Natural killer cell (primary cell): ENCODE results near the gene RCN2. TPM values are rescaled to one million over a fixed set of nuclear protein-coding genes. Genes with fewer than 3 reads are reported as not detected.
"Not testable (repeated sequence)": the region's sequence is repeated elsewhere in the genome, so short reads cannot be mapped to it uniquely, and the experiment has no call there.

ENCODE experiments used
- ATAC-seq, 3 donors: fragments of 150-1000 bp in 2 of 3; fragments of 200-7000 bp in 1 of 3; cut with Tn5 transposase; 1 replicate in 1 of 3; 2 replicates in 2 of 3; pipeline ENCODE4 v1.10.0; 2021; ENCODE audit warnings: mild to moderate bottlenecking in 2 of 3, moderate library complexity in 2 of 3
- DNase-seq, 2 donors: peaks; one replicate each; pipeline versions ENCODE4 v3.0.0 to v3.0.0-alpha.2; 2013 to 2021; ENCODE audit warnings: mixed read lengths in 1 of 2
- H3K27ac ChIP-seq: one replicate; pipeline ENCODE4 v1.5.1; 2013; ENCODE audit warnings: mild to moderate bottlenecking, low read length
- H3K27me3 ChIP-seq: one replicate; pipeline ENCODE4 v1.6.1; 2013; ENCODE audit warnings: low read length; ENCODE audit not compliant: control insufficient read depth, insufficient read depth
- H3K36me3 ChIP-seq: one replicate; pipeline ENCODE4 v1.6.1; 2013; ENCODE audit warnings: low read length; ENCODE audit not compliant: control insufficient read depth, insufficient read depth
- H3K4me1 ChIP-seq: one replicate; pipeline ENCODE4 v1.6.1; 2013; ENCODE audit warnings: low read length; ENCODE audit not compliant: control insufficient read depth, insufficient read depth
- H3K4me3 ChIP-seq: one replicate; pipeline ENCODE4 v1.5.1; 2013; ENCODE audit warnings: low read length
- H3K9me3 ChIP-seq: one replicate; pipeline ENCODE4 v1.6.1; 2013; ENCODE audit warnings: low read length; ENCODE audit not compliant: control insufficient read depth, insufficient read depth
- H3K27ac Mint-ChIP-seq, 2 donors: one replicate each; pipeline ENCODE4 v1.8.0; 2022; ENCODE audit warnings: mild to moderate bottlenecking in 2 of 2, mixed read lengths in 2 of 2, moderate library complexity in 1 of 2
- H3K27me3 Mint-ChIP-seq, 2 donors: one replicate each; pipeline ENCODE4 v1.8.0; 2022; ENCODE audit warnings: low read depth in 2 of 2, mixed read lengths in 2 of 2
- H3K36me3 Mint-ChIP-seq: one replicate; pipeline ENCODE4 v1.8.0; 2022; ENCODE audit warnings: mixed read lengths
- H3K4me1 Mint-ChIP-seq, 2 donors: one replicate each; pipeline ENCODE4 v1.8.0; 2022; ENCODE audit warnings: mixed read lengths in 2 of 2
- H3K4me3 Mint-ChIP-seq: one replicate; pipeline ENCODE4 v1.8.0; 2022; ENCODE audit warnings: mild to moderate bottlenecking, moderate library complexity, mixed read lengths
- H3K9me3 Mint-ChIP-seq, 2 donors: one replicate each; pipeline ENCODE4 v1.8.0; 2022; ENCODE audit warnings: mixed read lengths in 2 of 2
- WGBS: methylation state at CpG from one replicate; pipeline ENCODE4 v1.1.7; 2013; ENCODE audit warnings: missing lambda C conversion rate; ENCODE audit not compliant: insufficient coverage; 5-methylcytosine and 5-hydroxymethylcytosine counted together
- intact Hi-C: fragments of 100-400 bp; cut with micrococcal nuclease; formaldehyde crosslinking; loops from one replicate; pipeline ENCODE4 v1.14.2; 2022
- total RNA-seq, 4 donors: library from RNA; stranded (reverse); fragments of 120-200 nt in 1 of 4; gene quantifications; one replicate each; pipeline versions ENCODE4 v1.2.3 to v1.2.4, GENCODE V29; 2013 to 2022
- TF ChIP-seq, protein P1 (sequence below): fragments of 200-600 bp; IDR thresholded peaks from one replicate; pipeline ENCODE4 v1.8.0; 2022; ENCODE audit warnings: antibody characterized with exemption

The RCN2 gene
- total RNA-seq, 3 donors from 2014 or later (not counting 1 experiment from before 2014, with no cell fraction given): 24.1 to 30.0 (median 25.0) TPM

DNA sequence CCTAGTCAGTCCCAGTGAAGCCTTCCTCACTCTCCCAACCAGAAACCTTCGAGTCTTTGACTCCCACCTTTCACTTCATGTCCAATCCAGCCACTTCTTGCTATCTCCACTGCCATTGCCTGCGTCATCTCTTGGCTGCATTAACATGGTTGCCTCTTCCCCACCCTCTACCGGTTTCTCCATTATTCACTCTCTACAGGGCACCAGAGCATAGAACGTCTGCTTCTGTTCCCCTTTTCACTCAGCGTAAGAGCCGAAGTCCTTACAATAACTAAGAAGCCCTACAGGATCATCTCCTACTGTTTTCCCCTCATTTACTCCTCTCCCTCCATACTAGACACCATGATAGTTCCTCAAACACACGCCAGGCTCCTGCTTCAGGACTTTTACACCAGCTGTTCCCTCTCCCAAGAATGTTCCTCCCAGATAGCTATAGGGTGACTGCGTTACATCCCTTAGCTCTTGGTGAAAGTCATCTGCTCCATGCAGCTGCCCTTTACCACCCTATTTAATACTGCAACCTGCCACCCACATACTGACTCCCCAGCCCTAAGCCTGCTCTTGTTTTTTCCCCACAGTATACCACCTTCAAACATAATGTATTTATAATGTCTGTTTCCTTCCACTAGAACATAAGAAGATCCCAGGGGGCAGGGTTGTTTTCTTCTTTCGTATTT, 30.9 kb downstream of the RCN2 start:
- WGBS: 84% methylated on average over 8 of the region's 9 CpGs
- H3K36me3 ChIP-seq: no peaks in the 10 kb centered on the region
- Mint-ChIP-seq H3K9me3 (no peaks in the 10 kb centered on the region), H3K4me3 (no peak overlapping the region), H3K36me3 (no peaks in the 10 kb centered on the region), H3K4me1 (no peaks in the 10 kb centered on the region), H3K27me3 (peaks cover 0 to 10% of the 10 kb centered on the region in 2 donors), H3K27ac (no peak overlapping the region)
- no peaks in the 10 kb centered on the region for H3K9me3 ChIP-seq
- ATAC-seq (no peak), DNase-seq (no peak)
- no peaks in the 10 kb centered on the region for H3K27me3 ChIP-seq
- no peak overlapping the region for H3K27ac ChIP-seq
- H3K4me3 ChIP-seq: no peak overlapping the region
- no peaks in the 10 kb centered on the region for H3K4me1 ChIP-seq
- TF ChIP-seq, protein P1, sequence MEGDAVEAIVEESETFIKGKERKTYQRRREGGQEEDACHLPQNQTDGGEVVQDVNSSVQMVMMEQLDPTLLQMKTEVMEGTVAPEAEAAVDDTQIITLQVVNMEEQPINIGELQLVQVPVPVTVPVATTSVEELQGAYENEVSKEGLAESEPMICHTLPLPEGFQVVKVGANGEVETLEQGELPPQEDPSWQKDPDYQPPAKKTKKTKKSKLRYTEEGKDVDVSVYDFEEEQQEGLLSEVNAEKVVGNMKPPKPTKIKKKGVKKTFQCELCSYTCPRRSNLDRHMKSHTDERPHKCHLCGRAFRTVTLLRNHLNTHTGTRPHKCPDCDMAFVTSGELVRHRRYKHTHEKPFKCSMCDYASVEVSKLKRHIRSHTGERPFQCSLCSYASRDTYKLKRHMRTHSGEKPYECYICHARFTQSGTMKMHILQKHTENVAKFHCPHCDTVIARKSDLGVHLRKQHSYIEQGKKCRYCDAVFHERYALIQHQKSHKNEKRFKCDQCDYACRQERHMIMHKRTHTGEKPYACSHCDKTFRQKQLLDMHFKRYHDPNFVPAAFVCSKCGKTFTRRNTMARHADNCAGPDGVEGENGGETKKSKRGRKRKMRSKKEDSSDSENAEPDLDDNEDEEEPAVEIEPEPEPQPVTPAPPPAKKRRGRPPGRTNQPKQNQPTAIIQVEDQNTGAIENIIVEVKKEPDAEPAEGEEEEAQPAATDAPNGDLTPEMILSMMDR: no peak
- intact Hi-C loops: no loop called here

DNA sequence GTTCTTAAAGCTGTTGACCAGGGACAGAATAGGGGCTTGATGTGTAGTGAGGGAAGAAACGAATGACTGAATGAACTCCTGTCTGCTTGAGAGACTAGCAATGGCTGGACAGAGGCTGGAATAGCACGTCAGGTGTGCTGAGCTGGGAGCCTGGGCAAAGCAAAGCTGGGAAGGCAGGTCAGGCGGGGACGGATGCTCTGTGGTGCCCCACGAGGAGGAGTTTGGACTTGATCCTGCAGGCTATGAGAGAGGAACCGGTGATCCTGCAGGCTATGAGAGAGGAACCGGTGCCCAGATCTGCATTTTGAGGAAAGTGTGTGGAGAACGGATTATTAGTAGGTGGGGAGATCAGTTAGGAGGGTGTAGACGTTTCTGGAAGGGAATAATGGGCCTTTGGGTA, 32.0 kb downstream of the RCN2 start:
- H3K27ac ChIP-seq: no peak overlapping the region
- no peak for DNase-seq
- TF ChIP-seq, protein P1: no peak
- no peaks in the 10 kb centered on the region for H3K27me3 ChIP-seq
- H3K4me3 Mint-ChIP-seq: no peak overlapping the region
- H3K9me3 ChIP-seq: no peaks in the 10 kb centered on the region
- no peaks in the 10 kb centered on the region for H3K36me3 Mint-ChIP-seq
- intact Hi-C loops: no loop called here
- H3K4me3 ChIP-seq: no peak overlapping the region
- no peaks in the 10 kb centered on the region for H3K9me3 Mint-ChIP-seq
- H3K4me1 ChIP-seq: no peaks in the 10 kb centered on the region
- ATAC-seq: no peak
- WGBS: 89% methylated on average over 9 of the region's 9 CpGs
- no peaks in the 10 kb centered on the region for H3K4me1 Mint-ChIP-seq
- H3K27ac Mint-ChIP-seq: no peak overlapping the region
- peaks cover 0 to 10% of the 10 kb centered on the region in 2 donors for H3K27me3 Mint-ChIP-seq
- H3K36me3 ChIP-seq: no peaks in the 10 kb centered on the region

DNA sequence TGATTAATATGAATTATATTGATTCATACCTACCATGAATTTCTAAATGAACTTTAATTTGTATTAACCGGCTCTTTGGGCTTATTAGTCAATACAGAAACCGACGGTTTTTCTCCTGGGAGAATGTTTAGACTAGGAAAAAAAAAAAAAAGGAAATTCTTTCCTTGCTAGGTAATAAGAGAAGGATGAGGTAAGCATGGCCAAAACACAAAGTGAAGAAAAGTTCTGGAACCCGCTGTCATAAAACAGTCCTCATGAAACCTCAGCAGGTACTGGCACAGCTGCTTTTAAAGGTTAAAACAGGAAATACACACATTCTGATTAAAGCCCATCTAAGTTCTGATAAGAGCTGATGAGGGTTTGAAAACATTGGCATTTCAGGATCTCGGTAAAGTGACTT, 32.6 kb downstream of the RCN2 start:
- Histone ChIP-seq H3K4me3 (no peak overlapping the region), H3K27me3 (no peaks in the 10 kb centered on the region), H3K9me3 (no peaks in the 10 kb centered on the region), H3K36me3 (no peaks in the 10 kb centered on the region), H3K4me1 (no peaks in the 10 kb centered on the region), H3K27ac (no peak overlapping the region)
- H3K36me3 Mint-ChIP-seq: no peaks in the 10 kb centered on the region
- no peak for DNase-seq
- H3K9me3 Mint-ChIP-seq: no peaks in the 10 kb centered on the region
- no peak for ATAC-seq
- no peaks in the 10 kb centered on the region for H3K4me1 Mint-ChIP-seq
- intact Hi-C loops: no loop called here
- H3K27me3 Mint-ChIP-seq: peaks cover 0 to 10% of the 10 kb centered on the region in 2 donors
- WGBS: 67% methylated on average over 3 of the region's 5 CpGs
- H3K4me3 Mint-ChIP-seq: no peak overlapping the region
- TF ChIP-seq, protein P1: no peak
- no peak overlapping the region for H3K27ac Mint-ChIP-seq

DNA sequence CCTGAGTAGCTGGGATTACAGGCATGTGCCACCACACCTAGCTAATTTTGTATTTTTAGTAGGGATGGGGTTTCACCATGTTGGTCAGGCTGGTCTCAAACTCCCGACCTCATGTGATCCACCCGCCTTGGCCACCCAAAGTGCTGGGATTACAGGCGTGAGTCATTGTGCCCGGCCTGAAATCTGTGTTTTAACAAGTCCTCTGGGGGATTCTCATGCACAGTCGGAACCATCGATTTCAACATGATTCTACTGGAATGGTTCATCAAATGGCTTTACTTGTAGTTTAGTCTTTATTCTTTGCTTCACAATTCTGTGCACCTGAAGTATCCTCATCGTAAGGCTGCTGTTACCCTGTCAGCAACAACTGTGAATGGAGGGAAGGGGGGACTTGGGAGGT, 34.5 kb downstream of the RCN2 start:
- DNase-seq, H3K36me3 Mint-ChIP-seq, H3K9me3 Mint-ChIP-seq, H3K27me3 ChIP-seq, H3K27ac ChIP-seq, H3K4me1 ChIP-seq, H3K9me3 ChIP-seq, intact Hi-C loops, H3K36me3 ChIP-seq, ATAC-seq, H3K27ac Mint-ChIP-seq, H3K4me1 Mint-ChIP-seq, H3K4me3 ChIP-seq, H3K4me3 Mint-ChIP-seq: not testable (repeated sequence)
- H3K27me3 Mint-ChIP-seq: peaks cover 0 to 10% of the 10 kb centered on the region in 2 donors
- WGBS: 89% methylated on average over 6 of the region's 7 CpGs
